Activated T-cell treated with anti-CD3 and anti-CD28 coated beads for 48 hours (primary cell): Measurements from ENCODE around the gene VAX1.

Experiments used
- DNase-seq: peaks from one replicate; pipeline ENCODE4 v3.0.0-alpha.2; 2020; ENCODE audit warnings: low read depth

Gene VAX1

GRCh38 chr10:117163954-117164548, 26.0 kb upstream of the VAX1 start:
- DNase-seq = no peak

GRCh38 chr10:117163061-117163953, 25.2 kb upstream of the VAX1 start:
- no peak for DNase-seq

GRCh38 chr10:117162093-117163060, 24.3 kb upstream of the VAX1 start:
- no peak for DNase-seq

GRCh38 chr10:117161386-117162033, 23.4 kb upstream of the VAX1 start:
- no peak for DNase-seq

- no peak for DNase-seq
These were observed 22.5 kb upstream of the VAX1 start for GRCh38 chr10:117160567-117160966.

- no peak for DNase-seq
These were observed 21.3 kb upstream of the VAX1 start for GRCh38 chr10:117159390-117159789.

GRCh38 chr10:117158297-117158696, 20.2 kb upstream of the VAX1 start:
- DNase-seq = no peak

- DNase-seq = no peak
These were observed 14.6 kb upstream of the VAX1 start for GRCh38 chr10:117152668-117153067.

- no peak for DNase-seq
These were observed 10.2 kb upstream of the VAX1 start for GRCh38 chr10:117148284-117148683.

GRCh38 chr10:117145019-117145418, 6.9 kb upstream of the VAX1 start:
- DNase-seq = no peak

GRCh38 chr10:117143103-117143823, 5.2 kb upstream of the VAX1 start:
- no peak for DNase-seq

- DNase-seq = no peak
These were observed 2.4 kb upstream of the VAX1 start for GRCh38 chr10:117140525-117140902.

GRCh38 chr10:117139581-117140524, 1.8 kb upstream of the VAX1 start:
- no peak for DNase-seq

- DNase-seq = no peak
These were observed 939 bp upstream of the VAX1 start for GRCh38 chr10:117138838-117139580.

GRCh38 chr10:117137031-117137910, 799 bp downstream of the VAX1 start:
- DNase-seq = no peak

GRCh38 chr10:117136391-117136975, 1.6 kb downstream of the VAX1 start:
- DNase-seq = no peak

GRCh38 chr10:117135480-117136140, 2.5 kb downstream of the VAX1 start:
- no peak for DNase-seq

GRCh38 chr10:117135026-117135372, 3.1 kb downstream of the VAX1 start:
- no peak for DNase-seq
